Measurements from ENCODE around the gene TEKT2.

GRCh38 chr1:36119456-36119855, 35.6 kb downstream of the TEKT2 start:
- TF ChIP-seq CTCF (IDR thresholded peaks at IDR 0.05) (no peak), POLR2A (IDR thresholded peaks at IDR 0.05) (no peak)
